Activated CD8-positive, alpha-beta memory T cell treated with anti-CD3 and anti-CD28 coated beads, Interleukin-2, amount 50 U/mL, for 48 hours (primary cell): ENCODE data around the gene CCDC81.

Experiments
- DNase-seq: peaks from one replicate; pipeline ENCODE4 v3.0.0-alpha.2; 2020

The CCDC81 gene

GRCh38 chr11:86442827-86443226 is 68.1 kb downstream of the CCDC81 start:
- DNase-seq = no peak

GRCh38 chr11:86443415-86443814 is 68.7 kb downstream of the CCDC81 start:
- DNase-seq = no peak

DNA sequence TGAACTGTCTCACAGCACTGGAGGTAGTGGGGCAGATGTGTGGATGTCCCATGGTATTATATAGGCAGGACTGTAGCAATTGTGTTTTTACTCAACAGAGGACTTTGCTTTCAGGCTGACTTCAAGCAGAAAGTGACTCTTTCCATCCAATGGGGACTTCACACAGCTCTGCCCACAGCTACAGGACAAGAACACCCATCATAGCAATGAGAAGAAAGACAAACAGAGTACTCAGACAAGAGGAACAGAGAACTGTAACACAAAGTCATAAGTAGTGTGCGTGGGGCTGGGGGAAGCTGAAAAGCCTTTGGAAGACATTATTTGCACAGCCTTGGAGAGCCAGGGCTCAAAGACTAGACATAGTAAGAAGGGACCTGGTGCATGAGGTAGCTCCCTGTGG is 70.3 kb downstream of the CCDC81 start:
- DNase-seq = no peak

DNA sequence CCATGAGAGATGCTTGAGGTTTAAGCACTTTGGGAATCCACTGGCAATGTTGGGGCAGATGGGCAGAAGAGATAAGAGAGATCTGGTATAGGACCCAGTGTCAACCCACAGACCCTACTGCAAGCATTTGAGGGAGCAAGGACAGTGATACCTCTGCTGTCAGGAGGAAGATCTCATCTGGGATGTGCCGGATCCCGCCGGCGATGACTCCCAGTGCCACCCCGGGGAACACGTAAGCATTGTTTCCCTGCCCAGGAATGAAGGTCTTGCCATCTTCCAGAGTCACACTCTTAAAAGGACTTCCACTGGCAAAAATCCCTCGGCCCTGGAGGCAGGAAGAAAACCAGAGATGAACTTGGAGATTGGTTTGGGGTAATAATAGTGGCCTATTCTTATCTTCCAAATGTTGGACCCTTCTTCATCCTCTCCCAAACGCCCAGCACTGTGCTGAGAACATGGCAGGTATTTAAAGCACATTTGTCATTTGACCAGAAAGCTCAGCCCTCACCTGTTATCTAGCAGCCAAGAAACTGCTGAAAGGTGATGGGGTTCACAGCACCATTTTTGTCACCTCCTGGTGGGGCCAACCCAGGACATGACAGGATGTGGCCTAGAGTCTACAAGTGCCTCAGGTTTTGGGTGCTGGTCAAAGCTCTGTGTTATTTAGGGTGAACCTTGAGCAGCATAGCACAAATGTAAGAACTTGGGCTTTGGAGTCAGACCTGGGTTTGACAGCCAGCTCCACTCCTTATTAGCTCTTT is 71.7 kb downstream of the CCDC81 start:
- no peak for DNase-seq

DNA sequence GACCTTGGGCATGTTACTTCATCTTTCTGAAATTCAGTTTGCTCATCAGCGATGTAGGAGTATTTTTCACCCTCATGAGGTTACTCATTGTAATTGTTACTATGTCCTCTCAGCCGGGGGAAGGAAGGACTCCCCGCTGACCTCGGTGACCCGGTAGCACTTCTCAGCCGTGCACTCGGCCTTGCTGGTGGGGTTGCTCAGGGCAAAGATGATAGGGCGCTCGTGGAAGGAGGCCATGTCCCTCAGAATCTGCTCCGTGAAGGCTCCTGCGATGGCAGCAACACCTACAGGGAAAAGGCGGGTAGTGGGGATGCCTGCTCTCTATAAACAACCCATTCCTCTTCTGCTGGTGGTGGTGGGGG is 72.2 kb downstream of the CCDC81 start:
- no peak for DNase-seq

DNA sequence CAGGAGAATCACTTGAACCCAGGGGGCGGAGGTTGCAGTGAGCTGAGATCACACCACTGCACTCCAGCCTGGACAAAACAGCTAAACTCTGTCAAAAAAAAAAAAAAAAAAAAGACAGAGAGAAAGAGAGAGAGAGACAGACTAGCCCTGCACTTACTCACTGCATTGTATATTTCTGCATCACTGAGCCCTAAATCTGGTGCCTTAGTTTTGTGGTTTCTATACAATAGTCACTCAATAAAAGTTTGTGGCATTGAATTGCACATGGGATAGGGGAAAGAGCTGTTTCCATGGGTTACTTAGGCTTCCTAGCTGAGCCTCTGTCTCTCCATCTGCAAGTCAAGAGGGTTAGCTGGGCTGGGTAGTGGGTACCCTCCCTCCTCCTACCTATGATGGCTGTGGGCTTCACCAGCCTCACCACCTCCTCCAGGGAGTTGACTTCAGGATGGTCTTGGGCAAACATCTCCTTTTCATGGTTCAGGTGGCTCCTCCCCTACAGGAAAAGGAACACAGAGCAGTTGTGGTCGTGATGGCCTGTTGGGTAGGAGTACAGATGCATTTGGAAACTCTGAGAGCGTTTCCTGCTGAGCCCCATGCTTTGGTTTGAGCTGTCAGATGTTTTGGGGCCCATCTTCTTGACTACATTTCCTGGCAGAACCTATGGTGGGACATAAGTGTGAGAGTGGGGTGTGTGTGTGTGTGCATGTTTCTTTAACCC is 73.2 kb downstream of the CCDC81 start:
- DNase-seq = no peak

- no peak for DNase-seq
Observed at GRCh38 chr11:86449993-86450629, 75.4 kb downstream of the CCDC81 start.

DNA sequence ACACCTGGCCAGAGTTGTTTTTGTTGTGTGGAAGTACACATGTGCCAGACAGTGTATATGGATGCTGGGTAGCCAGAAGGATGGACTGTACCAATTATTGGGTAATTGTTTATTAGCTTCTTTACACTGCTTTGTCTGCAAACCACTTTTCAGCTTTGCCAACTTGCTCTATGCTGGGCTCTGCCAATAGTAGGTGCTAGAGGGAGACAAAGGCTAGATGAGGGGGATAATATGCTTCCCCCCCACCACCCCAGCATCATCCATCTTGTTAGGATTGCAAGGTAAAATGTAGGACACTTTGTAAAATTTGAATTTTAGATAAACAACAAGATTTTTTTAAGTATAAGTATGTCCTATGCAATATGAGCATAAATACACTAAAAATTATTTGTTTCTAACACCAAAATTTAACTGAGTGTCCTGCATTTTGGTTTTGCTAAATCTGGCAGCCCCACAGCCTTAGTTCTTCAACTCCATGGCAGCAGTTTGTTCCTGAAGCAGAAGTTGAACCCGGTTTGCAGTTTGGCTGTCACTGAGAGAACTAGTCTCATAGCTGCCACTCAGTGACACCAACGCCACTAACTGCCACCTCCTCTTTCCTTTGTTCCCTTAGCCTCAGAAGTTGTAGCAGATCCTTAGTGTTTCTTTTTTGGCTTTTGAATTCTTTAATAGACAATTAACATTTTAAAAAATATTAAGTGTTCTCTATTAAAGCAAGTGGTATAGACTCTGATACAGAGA is 78.8 kb downstream of the CCDC81 start:
- DNase-seq = no peak

- peak; percentile 94 for DNase-seq
Observed at GRCh38 chr11:86456075-86456939, 81.6 kb downstream of the CCDC81 start.

GRCh38 chr11:86458294-86459001 is 83.8 kb downstream of the CCDC81 start:
- no peak for DNase-seq

DNA sequence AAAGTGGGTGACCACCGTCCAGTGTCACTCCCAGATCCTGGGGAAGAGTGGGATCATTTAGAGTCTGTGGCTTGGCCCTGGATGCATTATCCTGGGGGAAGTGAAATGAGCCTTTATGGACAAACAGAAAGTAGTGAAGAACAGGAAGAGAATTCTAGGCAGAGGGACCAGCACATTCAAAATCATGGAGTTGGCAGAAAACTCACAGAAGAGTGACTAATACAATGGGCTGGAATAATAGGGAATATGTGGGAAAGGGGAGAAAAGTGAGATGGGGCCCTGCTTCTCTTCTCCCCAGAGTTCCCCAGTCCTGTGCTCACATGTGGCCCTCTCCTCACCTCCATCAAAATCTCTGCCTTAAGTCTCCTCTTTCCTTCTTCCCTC is 84.3 kb downstream of the CCDC81 start:
- DNase-seq = no peak

- DNase-seq = no peak
Observed at GRCh38 chr11:86459682-86460460, 85.2 kb downstream of the CCDC81 start.

DNA sequence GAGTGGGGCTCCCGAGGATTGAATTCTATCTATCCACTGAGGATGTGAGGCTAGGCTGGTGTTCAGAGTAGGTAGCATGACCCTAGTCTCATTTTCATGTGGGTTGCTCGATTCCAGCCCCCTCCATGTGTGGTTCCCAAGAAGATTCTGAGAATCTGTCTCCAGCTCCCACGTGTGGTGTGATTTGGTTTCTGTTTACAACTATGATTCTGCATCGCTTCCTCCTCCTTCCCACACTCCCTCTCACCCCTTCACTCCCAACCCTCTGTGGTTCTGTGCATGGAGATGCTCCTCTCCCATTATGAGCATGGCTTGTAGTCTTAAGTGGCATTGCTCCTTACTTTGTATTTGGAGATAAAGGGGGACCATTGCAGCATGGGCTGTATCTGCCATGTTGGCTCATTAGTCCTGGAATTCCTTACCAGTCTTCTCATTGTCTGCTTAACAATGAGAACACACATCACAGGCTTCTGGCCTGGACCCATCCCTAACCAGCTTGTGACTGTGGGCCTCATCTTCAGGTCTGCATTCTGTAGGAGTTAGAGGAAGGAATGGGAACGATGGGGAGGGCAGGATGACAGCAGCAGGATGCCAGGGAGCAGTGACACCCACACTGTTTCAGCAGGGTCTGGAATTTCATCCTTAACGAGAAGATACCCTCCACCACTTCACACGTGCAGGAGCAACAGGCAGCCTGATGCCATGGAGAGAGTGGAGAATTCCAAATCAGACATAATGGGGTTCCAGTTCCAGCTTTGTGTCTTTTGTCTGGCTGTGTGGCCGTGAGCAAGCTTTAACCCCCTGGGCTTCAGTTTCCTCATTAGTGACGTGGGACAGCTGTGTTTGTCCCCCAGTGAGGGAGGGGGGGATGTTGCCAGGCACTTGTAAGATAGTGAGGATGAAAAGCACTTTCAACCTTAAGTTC is 86.0 kb downstream of the CCDC81 start:
- no peak for DNase-seq

DNA sequence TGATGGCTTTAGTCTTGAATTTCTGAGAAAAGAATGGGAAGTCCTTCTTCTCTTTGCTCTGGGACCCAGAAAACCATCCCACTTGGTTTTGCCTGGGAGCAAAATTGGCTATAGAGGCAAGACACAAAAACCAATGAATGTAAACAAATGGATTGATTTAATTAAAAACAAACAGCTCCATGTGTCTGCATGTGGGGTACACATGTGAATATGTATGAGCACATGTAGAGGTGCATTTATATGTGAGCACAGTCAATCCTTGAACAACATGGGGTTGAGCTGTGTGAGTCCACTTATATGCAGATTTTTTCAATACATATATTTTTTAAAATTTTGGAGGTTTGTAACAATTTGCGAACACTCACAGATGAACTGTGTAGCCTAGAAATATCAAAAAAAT is 87.2 kb downstream of the CCDC81 start:
- no peak for DNase-seq

DNA sequence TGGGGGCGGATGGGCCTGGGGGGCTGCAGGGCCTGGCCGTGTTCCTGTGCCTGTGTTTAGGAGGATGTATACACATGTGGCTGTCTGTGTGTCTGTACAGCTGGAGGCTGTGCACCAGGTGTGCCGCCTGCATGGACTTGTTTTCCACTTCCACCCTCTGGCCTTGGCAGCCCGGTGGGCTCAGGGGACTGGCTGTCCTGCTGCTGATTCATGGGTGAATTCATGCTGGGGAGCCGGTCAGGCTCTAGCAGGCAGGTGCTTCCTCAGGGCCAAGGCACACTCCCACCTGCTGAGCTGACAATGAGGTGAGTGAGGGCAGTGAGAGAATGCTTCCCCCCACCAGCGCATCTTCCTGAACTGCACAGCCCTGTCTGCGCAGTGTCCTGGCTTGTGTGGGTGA is 88.4 kb downstream of the CCDC81 start:
- no peak for DNase-seq

DNA sequence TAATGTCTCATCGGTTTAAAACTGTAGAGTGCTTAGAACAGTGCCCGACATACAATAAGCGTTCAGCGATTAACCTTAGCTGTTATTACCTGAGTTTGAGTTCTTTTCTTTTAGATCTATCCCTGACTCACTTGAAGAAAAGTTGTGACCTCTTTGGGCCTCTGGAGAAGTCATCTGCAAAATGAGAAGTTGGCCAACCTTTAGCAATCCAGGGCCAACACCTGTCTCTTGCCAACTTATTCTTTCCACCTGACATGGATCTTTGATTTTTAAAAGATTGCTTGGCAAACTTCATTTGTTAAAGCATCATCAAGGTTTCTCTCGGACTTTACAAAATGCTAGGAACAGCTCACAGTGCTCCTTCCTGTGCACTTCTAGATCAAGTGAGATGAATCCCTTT is 89.3 kb downstream of the CCDC81 start:
- no peak for DNase-seq

DNA sequence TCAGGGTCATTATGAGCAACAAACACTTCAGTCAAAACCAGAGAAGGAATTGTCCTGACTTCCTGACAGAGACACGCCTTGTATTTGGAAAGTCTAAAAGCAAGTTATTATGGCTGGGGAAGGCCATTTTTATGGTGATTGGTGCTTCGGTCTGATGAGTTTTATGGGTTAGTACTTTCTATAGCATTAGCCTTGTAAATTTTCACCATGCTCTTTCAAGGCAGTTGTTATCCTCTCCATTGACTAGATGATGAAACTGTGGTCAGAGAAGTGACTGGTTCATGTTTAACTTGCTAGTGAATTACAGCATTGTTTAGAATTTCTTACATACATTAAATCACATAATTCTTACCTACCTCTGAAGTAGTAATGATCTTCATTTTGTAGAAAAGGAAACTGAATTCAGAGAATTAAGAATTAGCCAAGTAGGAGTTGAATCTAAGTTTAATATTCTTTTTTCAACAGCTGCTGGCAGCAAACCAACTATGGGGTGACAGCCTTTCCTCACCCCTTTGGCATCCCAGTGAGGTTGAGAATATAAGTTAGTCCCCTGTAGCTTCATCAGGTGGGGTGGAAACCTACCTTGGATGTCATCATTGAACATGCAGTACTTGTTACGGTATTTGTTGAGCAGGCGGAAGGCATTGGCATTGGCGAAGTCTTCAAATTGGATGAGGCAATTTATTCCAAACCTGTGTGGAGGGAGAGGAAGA is 90.0 kb downstream of the CCDC81 start:
- DNase-seq = no peak

DNA sequence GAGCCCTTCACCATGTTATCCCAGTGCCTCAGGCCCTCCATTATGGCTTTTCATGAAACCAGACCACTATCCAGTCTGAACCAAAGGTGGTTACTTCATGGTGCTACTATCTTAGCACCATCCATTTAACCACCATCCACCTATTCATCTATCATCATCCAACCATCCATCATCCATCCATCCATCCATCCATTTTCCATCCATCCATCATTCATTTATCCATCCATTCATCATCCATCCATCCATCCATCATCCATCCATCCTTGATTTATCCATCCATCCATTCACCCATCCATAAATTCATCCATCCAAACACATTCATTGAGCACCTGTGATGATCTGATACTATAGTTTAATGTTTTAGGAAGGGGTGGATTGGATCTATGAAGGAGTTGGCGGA is 93.5 kb downstream of the CCDC81 start:
- no peak for DNase-seq
